Liver (tissue), 9 donors: ENCODE data around the gene FAM120AOS. TPM values are rescaled to one million over a fixed set of nuclear protein-coding genes. Genes with fewer than 3 reads are reported as not detected.

Source experiments
- DNase-seq: peaks from one replicate; pipeline ENCODE4 v3.0.0-alpha.2; 2017; ENCODE audit warnings: low spot score
- H3K27ac ChIP-seq, 2 donors: one replicate each; pipeline ENCODE4 v1.7.0; 2013; ENCODE audit warnings: inconsistent platforms in 2 of 2, low read length in 2 of 2, control low read depth in 1 of 2, low read depth in 1 of 2, mild to moderate bottlenecking in 1 of 2
- H3K27me3 ChIP-seq, 4 donors: one replicate each; pipeline versions ENCODE4 v1.6.1 to v1.7.0; 2013; ENCODE audit warnings: low read length in 3 of 4, inconsistent platforms in 1 of 4, mild to moderate bottlenecking in 1 of 4, moderate library complexity in 1 of 4; ENCODE audit not compliant: control insufficient read depth in 4 of 4, insufficient read depth in 4 of 4
- H3K36me3 ChIP-seq, 4 donors: one replicate each; pipeline versions ENCODE4 v1.6.1 to v1.7.0; 2013; ENCODE audit warnings: low read length in 3 of 4, mild to moderate bottlenecking in 3 of 4, low read depth in 1 of 4, moderate library complexity in 1 of 4; ENCODE audit not compliant: control insufficient read depth in 4 of 4, insufficient read depth in 3 of 4
- H3K4me1 ChIP-seq, 4 donors: one replicate each; pipeline versions ENCODE4 v1.6.1 to v1.7.0; 2013; ENCODE audit warnings: low read length in 3 of 4, mild to moderate bottlenecking in 3 of 4, moderate library complexity in 1 of 4; ENCODE audit not compliant: control insufficient read depth in 4 of 4, insufficient read depth in 4 of 4
- H3K4me3 ChIP-seq, 3 donors: one replicate each; pipeline versions ENCODE4 v1.6.1 to v1.7.0; 2013; ENCODE audit warnings: low read length in 3 of 3, control low read depth in 1 of 3, low read depth in 1 of 3, mild to moderate bottlenecking in 1 of 3
- H3K9ac ChIP-seq, 2 donors: one replicate each; pipeline ENCODE4 v1.7.0; 2013; ENCODE audit warnings: low read length in 2 of 2, mild to moderate bottlenecking in 2 of 2, moderate library complexity in 2 of 2, control low read depth in 1 of 2, low read depth in 1 of 2
- H3K9me3 ChIP-seq, 4 donors: one replicate each; pipeline versions ENCODE4 v1.6.1 to v1.7.0; 2013; ENCODE audit warnings: low read length in 3 of 4; ENCODE audit not compliant: control insufficient read depth in 4 of 4
- EGR1 ChIP-seq, 2 donors: IDR thresholded peaks; 2 replicates each; pipeline ENCODE4 v1.6.1; 2016 to 2018; ENCODE audit warnings: antibody characterized with exemption in 2 of 2, low read depth in 2 of 2
- FOXA1 ChIP-seq: IDR thresholded peaks from 2 replicates; pipeline ENCODE4 v1.6.1; 2016; ENCODE audit warnings: antibody characterized with exemption
- FOXA2 ChIP-seq: IDR thresholded peaks from 2 replicates; pipeline ENCODE4 v1.6.1; 2016; ENCODE audit warnings: antibody characterized with exemption
- GABPA ChIP-seq, 2 donors: IDR thresholded peaks in 1 of 2; conservative IDR thresholded peaks in 1 of 2; 2 replicates each; pipeline ENCODE4 v1.6.1; 2016; ENCODE audit warnings: antibody characterized with exemption in 2 of 2, mild to moderate bottlenecking in 1 of 2, moderate library complexity in 1 of 2
- HNF4A ChIP-seq, 2 donors: conservative IDR thresholded peaks; 2 replicates each; pipeline ENCODE4 v1.6.1; 2016; ENCODE audit warnings: antibody characterized with exemption in 2 of 2, mild to moderate bottlenecking in 2 of 2
- HNF4G ChIP-seq: IDR thresholded peaks from 2 replicates; pipeline ENCODE4 v1.6.1; 2016; ENCODE audit warnings: antibody characterized with exemption
- JUND ChIP-seq, 2 donors: IDR thresholded peaks; 2 replicates each; pipeline ENCODE4 v1.6.1; 2016; ENCODE audit warnings: antibody characterized with exemption in 2 of 2
- NR2F2 ChIP-seq: IDR thresholded peaks from 2 replicates; pipeline ENCODE4 v1.6.1; 2016; ENCODE audit warnings: antibody characterized with exemption
- RAD21 ChIP-seq, 2 donors: IDR thresholded peaks; 2 replicates each; pipeline ENCODE4 v1.6.1; 2016; ENCODE audit warnings: antibody characterized with exemption in 2 of 2, mild to moderate bottlenecking in 2 of 2
- RXRA ChIP-seq, 2 donors: IDR thresholded peaks; 2 replicates each; pipeline ENCODE4 v1.6.1; 2017 to 2018; ENCODE audit warnings: antibody characterized with exemption in 2 of 2, mild to moderate bottlenecking in 1 of 2
- SP1 ChIP-seq: IDR thresholded peaks from 2 replicates; pipeline ENCODE4 v1.6.1; 2018; ENCODE audit warnings: antibody characterized with exemption, mild to moderate bottlenecking
- TAF1 ChIP-seq: conservative IDR thresholded peaks from 2 replicates; pipeline ENCODE4 v1.6.1; 2016; ENCODE audit warnings: antibody characterized with exemption, mild to moderate bottlenecking
- YY1 ChIP-seq: IDR thresholded peaks from 2 replicates; pipeline ENCODE4 v1.6.1; 2016; ENCODE audit warnings: antibody characterized with exemption, mild to moderate bottlenecking
- WGBS: extraction: QIAGEN DNeasy Blood & Tissue Kit; methylation state at CpG from one replicate; pipeline ENCODE4 v1.1.7; 2013; 5-methylcytosine and 5-hydroxymethylcytosine counted together
- polyA plus RNA-seq, 2 donors: library from polyadenylated mRNA; stranded (reverse) in 1 of 2; unstranded in 1 of 2; fragments of 200-250 nt in 1 of 2; fragments of >200 nt in 1 of 2; fragmentation: Nextera tagmentation in 1 of 2; extraction: Ambion mirVana in 1 of 2; gene quantifications; one replicate each; pipeline versions ENCODE4 v1.2.1 to v1.2.3, GENCODE V29; 2013 to 2015
- total RNA-seq, 2 donors: library from RNA; depleted of rRNA; stranded (reverse); fragments of >200 nt; gene quantifications; one replicate each; pipeline ENCODE4 v1.2.3, GENCODE V29; 2014
- TF ChIP-seq, protein P1 (sequence below): fragments of 150-350 bp; IDR thresholded peaks from 2 replicates; pipeline ENCODE4 v1.5.1; 2017; ENCODE audit warnings: improper control_type of control experiment, low read depth, low read length; ENCODE audit not compliant: missing input control
- TF ChIP-seq, protein P2 (sequence below): IDR thresholded peaks from 2 replicates; pipeline ENCODE4 v1.6.1; 2016; ENCODE audit warnings: antibody characterized with exemption
- TF ChIP-seq, protein P3 (sequence below): IDR thresholded peaks from 2 replicates; pipeline ENCODE4 v1.6.1; 2016; ENCODE audit warnings: antibody characterized with exemption, mild to moderate bottlenecking
- TF ChIP-seq, protein P4 (sequence below): IDR thresholded peaks from 2 replicates; pipeline ENCODE4 v1.6.1; 2016; ENCODE audit warnings: antibody characterized with exemption
- TF ChIP-seq, protein P5 (sequence below): IDR thresholded peaks from 2 replicates; pipeline ENCODE4 v1.6.1; 2016; ENCODE audit warnings: antibody characterized with exemption
- donor health status: healthy.
- donor health status: healthy.
- donor health status: healthy.
- donor health status: healthy.
- donor health status: healthy.

The FAM120AOS gene
- total and polyA plus RNA-seq, 4 donors, result 16.4 to 25.0 (median 17.3) TPM

DNA sequence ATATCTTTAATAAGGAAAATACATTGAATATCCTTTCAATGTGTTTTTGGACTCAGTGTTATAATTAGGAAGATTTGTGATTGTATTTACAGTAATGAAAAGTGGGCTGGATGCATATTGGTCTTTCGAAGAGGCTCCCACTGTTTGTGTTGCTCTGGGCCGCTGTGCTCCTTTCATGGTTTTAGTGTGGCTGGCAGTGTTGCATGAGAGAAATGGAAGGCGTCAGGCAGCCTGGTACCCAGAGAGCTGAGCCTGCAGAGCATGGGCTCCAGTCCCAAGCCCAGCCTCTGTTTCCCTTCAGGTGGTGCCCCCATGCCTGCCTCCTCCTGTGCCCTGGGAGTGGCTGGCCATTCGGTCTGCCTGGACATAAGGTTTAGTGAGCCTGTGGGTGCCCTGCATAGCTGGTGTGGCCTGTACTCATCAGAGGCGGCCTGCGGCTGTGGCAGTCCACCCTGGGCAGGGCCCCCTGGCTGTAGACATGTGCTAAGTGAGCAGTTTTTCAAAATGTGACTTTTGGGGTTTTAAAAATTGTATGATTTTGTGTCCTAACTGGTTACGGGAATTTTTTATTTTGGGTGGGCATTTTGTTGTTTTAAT, 27.4 kb upstream of the FAM120AOS start:
- Histone ChIP-seq H3K4me1 (peaks cover 0 to 3% (median 0%) of the 10 kb centered on the region in 4 donors), H3K27ac (no peak overlapping the region), H3K27me3 (no peaks in the 10 kb centered on the region), H3K9ac (no peak overlapping the region), H3K36me3 (peaks cover 0 to 17% (median 7%) of the 10 kb centered on the region in 4 donors), H3K4me3 (no peak overlapping the region), H3K9me3 (no peaks in the 10 kb centered on the region)
- TF ChIP-seq TAF1 (no peak), JUND (IDR thresholded peaks at IDR 0.05) (no peak), NR2F2 (no peak), FOXA1 (no peak)
- TF ChIP-seq, protein P1, sequence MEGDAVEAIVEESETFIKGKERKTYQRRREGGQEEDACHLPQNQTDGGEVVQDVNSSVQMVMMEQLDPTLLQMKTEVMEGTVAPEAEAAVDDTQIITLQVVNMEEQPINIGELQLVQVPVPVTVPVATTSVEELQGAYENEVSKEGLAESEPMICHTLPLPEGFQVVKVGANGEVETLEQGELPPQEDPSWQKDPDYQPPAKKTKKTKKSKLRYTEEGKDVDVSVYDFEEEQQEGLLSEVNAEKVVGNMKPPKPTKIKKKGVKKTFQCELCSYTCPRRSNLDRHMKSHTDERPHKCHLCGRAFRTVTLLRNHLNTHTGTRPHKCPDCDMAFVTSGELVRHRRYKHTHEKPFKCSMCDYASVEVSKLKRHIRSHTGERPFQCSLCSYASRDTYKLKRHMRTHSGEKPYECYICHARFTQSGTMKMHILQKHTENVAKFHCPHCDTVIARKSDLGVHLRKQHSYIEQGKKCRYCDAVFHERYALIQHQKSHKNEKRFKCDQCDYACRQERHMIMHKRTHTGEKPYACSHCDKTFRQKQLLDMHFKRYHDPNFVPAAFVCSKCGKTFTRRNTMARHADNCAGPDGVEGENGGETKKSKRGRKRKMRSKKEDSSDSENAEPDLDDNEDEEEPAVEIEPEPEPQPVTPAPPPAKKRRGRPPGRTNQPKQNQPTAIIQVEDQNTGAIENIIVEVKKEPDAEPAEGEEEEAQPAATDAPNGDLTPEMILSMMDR, result no peak
- TF ChIP-seq, protein P2, sequence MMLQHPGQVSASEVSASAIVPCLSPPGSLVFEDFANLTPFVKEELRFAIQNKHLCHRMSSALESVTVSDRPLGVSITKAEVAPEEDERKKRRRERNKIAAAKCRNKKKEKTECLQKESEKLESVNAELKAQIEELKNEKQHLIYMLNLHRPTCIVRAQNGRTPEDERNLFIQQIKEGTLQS, result no peak
- DNase-seq, result no peak
- 96% methylated on average over 7 of the region's 7 CpGs for WGBS

DNA sequence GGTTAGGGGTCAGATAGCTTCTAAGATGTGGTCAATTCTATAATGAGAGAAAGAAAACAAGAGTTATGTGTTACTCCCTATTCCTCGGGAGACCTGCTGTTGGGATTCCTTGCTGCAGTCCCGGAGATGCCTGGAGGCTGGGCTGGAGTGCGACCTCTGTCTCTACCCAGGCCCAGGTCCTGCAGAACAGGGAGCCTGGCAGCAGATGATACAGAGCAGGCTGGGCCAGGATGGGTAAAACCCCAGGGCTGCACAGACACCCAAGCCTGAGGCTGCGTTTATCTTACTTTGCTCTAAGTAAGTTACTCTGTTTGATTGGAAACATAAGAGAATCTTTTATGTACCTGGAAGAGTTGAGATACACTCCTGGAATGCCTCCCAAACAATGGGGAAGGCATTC, 26.9 kb upstream of the FAM120AOS start:
- Histone ChIP-seq H3K36me3 (peaks cover 0 to 14% (median 6%) of the 10 kb centered on the region in 4 donors), H3K27me3 (no peaks in the 10 kb centered on the region), H3K27ac (no peak overlapping the region), H3K4me3 (no peak overlapping the region), H3K4me1 (peaks cover 0 to 3% (median 0%) of the 10 kb centered on the region in 4 donors), H3K9me3 (no peaks in the 10 kb centered on the region), H3K9ac (no peak overlapping the region)
- DNase-seq, result no peak
- TF ChIP-seq FOXA2 (no peak), SP1 (no peak), NR2F2 (no peak), RXRA (IDR thresholded peaks at IDR 0.05) (no peak), TAF1 (no peak), EGR1 (IDR thresholded peaks at IDR 0.05; ENCODE audit: low read depth in 2 of 2) (no peak), HNF4A (conservative IDR thresholded peaks at IDR 0.05) (no peak), HNF4G (no peak), RAD21 (IDR thresholded peaks at IDR 0.05) (no peak), JUND (IDR thresholded peaks at IDR 0.05) (no peak), GABPA (IDR thresholded peaks at IDR 0.05 in 1 of 2, conservative IDR thresholded peaks at IDR 0.05 in 1 of 2) (no peak), FOXA1 (no peak), YY1 (no peak)
- TF ChIP-seq, protein P1, result no peak
- TF ChIP-seq, protein P3, sequence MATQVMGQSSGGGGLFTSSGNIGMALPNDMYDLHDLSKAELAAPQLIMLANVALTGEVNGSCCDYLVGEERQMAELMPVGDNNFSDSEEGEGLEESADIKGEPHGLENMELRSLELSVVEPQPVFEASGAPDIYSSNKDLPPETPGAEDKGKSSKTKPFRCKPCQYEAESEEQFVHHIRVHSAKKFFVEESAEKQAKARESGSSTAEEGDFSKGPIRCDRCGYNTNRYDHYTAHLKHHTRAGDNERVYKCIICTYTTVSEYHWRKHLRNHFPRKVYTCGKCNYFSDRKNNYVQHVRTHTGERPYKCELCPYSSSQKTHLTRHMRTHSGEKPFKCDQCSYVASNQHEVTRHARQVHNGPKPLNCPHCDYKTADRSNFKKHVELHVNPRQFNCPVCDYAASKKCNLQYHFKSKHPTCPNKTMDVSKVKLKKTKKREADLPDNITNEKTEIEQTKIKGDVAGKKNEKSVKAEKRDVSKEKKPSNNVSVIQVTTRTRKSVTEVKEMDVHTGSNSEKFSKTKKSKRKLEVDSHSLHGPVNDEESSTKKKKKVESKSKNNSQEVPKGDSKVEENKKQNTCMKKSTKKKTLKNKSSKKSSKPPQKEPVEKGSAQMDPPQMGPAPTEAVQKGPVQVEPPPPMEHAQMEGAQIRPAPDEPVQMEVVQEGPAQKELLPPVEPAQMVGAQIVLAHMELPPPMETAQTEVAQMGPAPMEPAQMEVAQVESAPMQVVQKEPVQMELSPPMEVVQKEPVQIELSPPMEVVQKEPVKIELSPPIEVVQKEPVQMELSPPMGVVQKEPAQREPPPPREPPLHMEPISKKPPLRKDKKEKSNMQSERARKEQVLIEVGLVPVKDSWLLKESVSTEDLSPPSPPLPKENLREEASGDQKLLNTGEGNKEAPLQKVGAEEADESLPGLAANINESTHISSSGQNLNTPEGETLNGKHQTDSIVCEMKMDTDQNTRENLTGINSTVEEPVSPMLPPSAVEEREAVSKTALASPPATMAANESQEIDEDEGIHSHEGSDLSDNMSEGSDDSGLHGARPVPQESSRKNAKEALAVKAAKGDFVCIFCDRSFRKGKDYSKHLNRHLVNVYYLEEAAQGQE, result no peak
- TF ChIP-seq, protein P2, result no peak
- TF ChIP-seq, protein P4, sequence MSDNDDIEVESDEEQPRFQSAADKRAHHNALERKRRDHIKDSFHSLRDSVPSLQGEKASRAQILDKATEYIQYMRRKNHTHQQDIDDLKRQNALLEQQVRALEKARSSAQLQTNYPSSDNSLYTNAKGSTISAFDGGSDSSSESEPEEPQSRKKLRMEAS, result no peak
- TF ChIP-seq, protein P5, sequence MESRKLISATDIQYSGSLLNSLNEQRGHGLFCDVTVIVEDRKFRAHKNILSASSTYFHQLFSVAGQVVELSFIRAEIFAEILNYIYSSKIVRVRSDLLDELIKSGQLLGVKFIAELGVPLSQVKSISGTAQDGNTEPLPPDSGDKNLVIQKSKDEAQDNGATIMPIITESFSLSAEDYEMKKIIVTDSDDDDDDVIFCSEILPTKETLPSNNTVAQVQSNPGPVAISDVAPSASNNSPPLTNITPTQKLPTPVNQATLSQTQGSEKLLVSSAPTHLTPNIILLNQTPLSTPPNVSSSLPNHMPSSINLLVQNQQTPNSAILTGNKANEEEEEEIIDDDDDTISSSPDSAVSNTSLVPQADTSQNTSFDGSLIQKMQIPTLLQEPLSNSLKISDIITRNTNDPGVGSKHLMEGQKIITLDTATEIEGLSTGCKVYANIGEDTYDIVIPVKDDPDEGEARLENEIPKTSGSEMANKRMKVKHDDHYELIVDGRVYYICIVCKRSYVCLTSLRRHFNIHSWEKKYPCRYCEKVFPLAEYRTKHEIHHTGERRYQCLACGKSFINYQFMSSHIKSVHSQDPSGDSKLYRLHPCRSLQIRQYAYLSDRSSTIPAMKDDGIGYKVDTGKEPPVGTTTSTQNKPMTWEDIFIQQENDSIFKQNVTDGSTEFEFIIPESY, result no peak
- 94% methylated on average over 4 of the region's 4 CpGs for WGBS
